ENCODE data around the gene PASK. TPM values are rescaled to one million over a fixed set of nuclear protein-coding genes. Genes with fewer than 3 reads are reported as not detected.

Gene PASK
- total RNA-seq, 1 experiment from 2014 or later: 45.8 TPM

GRCh38 chr2:241108271-241109209 lies 40.7 kb downstream of the PASK start:
- Histone ChIP-seq H2AFZ (ENCODE audit: low read depth, low read length, poor library complexity, severe bottlenecking) (no peak overlapping the region), H3K27ac (ENCODE audit: low read depth, low read length) (no peak overlapping the region; the same call in 1 of the 2 replicates), H3K9ac (ENCODE audit: low read length) (no peak overlapping the region), H3K36me3 (ENCODE audit: control insufficient read depth in 1 of 2, insufficient read depth in 2 of 2, low read length in 2 of 2) (peaks cover 0 to 4% of the 10 kb centered on the region in 2 experiments; a peak in 1 of 4 replicates), H3K9me2 (ENCODE audit: insufficient read depth) (no peaks in the 10 kb centered on the region), H3K27me3 (ENCODE audit: insufficient read depth, low read length) (no peaks in the 10 kb centered on the region), H3K79me2 (ENCODE audit: insufficient read depth, low read length) (no peaks in the 10 kb centered on the region), H3K9me3 (ENCODE audit: control insufficient read depth in 1 of 2, insufficient read depth in 1 of 2, low read depth in 1 of 2, low read length in 2 of 2) (no peaks in the 10 kb centered on the region), H4K20me1 (ENCODE audit: insufficient read depth) (no peaks in the 10 kb centered on the region), H3K4me1 (ENCODE audit: control insufficient read depth in 1 of 2, insufficient read depth in 2 of 2, low read length in 2 of 2) (peaks cover 1 to 2% of the 10 kb centered on the region in 2 experiments; a peak in 3 of 4 replicates), H3K4me3 (replicated peaks in 1 of 2; ENCODE audit: low read depth in 1 of 2, low read length in 2 of 2) (no peak overlapping the region), H3K4me2 (ENCODE audit: low read length) (no peak overlapping the region)
- DNase-seq (ENCODE audit: low read depth, low spot score) (no peak), ATAC-seq (no peak)
- intact Hi-C loops (cut with micrococcal nuclease): no loop called here
- no peak for TF ChIP-seq POLR2AphosphoS5 (IDR thresholded peaks at IDR 0.05; ENCODE audit: low read depth, low read length)
- ChIA-PET CTCF (no interaction called here), POLR2A (no interaction called here), RAD21 (ENCODE audit: low non-redundant PET in 1 of 2, low total read pairs in 2 of 2, uncharacterized antibody in 2 of 2, unreplicated experiment in 2 of 2) (no interaction called here)
- BruUV-seq (replicated peaks): no TSS peak

DNA sequence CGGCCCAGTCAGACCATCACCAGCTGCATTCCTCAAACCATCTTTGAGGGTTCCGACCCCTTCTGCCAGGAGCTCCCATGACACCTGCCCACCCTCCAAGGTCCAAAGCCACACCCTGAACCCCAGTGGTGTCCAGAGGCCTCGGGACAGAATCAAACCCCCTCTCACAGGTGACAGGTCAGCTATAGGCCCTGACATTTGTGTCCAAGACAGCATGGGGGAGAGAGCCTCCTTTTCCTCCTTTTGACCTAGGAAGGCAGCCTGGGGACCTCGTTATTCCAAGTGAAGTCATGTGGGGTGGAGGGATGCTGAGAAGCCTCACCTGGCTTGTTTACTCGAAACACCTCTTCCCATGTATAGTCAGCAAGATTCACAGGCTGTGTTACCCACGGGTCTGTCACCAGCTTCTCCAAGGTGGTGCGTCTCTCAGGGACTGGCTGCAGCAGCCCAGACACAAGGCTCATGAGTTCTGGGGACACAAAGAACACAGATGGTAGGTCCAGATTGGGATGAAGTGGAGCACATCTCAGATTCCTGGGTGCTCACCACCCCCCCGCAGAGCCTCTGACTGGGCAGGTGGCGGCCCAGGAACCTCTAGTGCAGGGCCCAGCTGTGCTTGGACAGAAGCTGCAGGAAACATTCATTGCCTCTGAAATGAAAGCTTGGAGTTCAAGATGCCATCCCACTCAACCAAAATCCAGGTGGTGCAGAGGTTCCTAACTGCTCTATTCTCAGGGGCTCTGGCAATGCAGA lies 42.1 kb downstream of the PASK start:
- no TSS peak for BruUV-seq (replicated peaks)
- DNase-seq (ENCODE audit: low read depth, low spot score) (no peak), ATAC-seq (no peak)
- no peaks in the 10 kb centered on the region for H3K9me3 ChIP-seq (ENCODE audit: control insufficient read depth in 1 of 2, insufficient read depth in 1 of 2, low read depth in 1 of 2, low read length in 2 of 2)
- intact Hi-C loops (cut with micrococcal nuclease): no loop called here
- no peak overlapping the region for H3K27ac ChIP-seq (ENCODE audit: low read depth, low read length)
- no peak overlapping the region for H3K9ac ChIP-seq (ENCODE audit: low read length)
- no peaks in the 10 kb centered on the region for H3K27me3 ChIP-seq (ENCODE audit: insufficient read depth, low read length)
- H3K4me2 ChIP-seq (ENCODE audit: low read length): no peak overlapping the region
- ChIA-PET CTCF (no interaction called here), POLR2A (interaction anchor here (0.7 kb wide), 1 partner anchor 181 kb away, joined by 3 read pairs; no protein-coding TSS in a partner anchor), RAD21 (ENCODE audit: low non-redundant PET in 1 of 2, low total read pairs in 2 of 2, uncharacterized antibody in 2 of 2, unreplicated experiment in 2 of 2) (no interaction called here)
- no peaks in the 10 kb centered on the region for H3K9me2 ChIP-seq (ENCODE audit: insufficient read depth)
- no peak overlapping the region for H3K4me3 ChIP-seq (replicated peaks in 1 of 2; ENCODE audit: low read depth in 1 of 2, low read length in 2 of 2)
- peaks cover 0 to 4% of the 10 kb centered on the region in 2 experiments; a peak in 1 of 4 replicates for H3K36me3 ChIP-seq (ENCODE audit: control insufficient read depth in 1 of 2, insufficient read depth in 2 of 2, low read length in 2 of 2)
- H3K79me2 ChIP-seq (ENCODE audit: insufficient read depth, low read length): no peaks in the 10 kb centered on the region
- H4K20me1 ChIP-seq (ENCODE audit: insufficient read depth): no peaks in the 10 kb centered on the region
- no peak overlapping the region for H2AFZ ChIP-seq (ENCODE audit: low read depth, low read length, poor library complexity, severe bottlenecking)
- H3K4me1 ChIP-seq (ENCODE audit: control insufficient read depth in 1 of 2, insufficient read depth in 2 of 2, low read length in 2 of 2): peaks cover 5 to 8% of the 10 kb centered on the region in 2 experiments; a peak in 3 of 4 replicates
- TF ChIP-seq ELF1 (IDR thresholded peaks at IDR 0.05; ENCODE audit: borderline replicate concordance, low read depth) (no peak), REST (IDR thresholded peaks at IDR 0.05; ENCODE audit: low read depth) (no peak), SIN3A (IDR thresholded peaks at IDR 0.05; ENCODE audit: low read depth) (no peak), SRF (IDR thresholded peaks at IDR 0.05; ENCODE audit: low read depth) (no peak), YY1 (IDR thresholded peaks at IDR 0.05; ENCODE audit: extremely low read depth, insufficient replicate concordance, low read depth, low read length) (no peak), ZFX (IDR thresholded peaks at IDR 0.05) (no peak), EZH2 (IDR thresholded peaks at IDR 0.05) (no peak), SP1 (IDR thresholded peaks at IDR 0.05; ENCODE audit: low read depth) (no peak), POLR2AphosphoS5 (IDR thresholded peaks at IDR 0.05; ENCODE audit: low read depth, low read length) (no peak)
- TF ChIP-seq, protein P1, sequence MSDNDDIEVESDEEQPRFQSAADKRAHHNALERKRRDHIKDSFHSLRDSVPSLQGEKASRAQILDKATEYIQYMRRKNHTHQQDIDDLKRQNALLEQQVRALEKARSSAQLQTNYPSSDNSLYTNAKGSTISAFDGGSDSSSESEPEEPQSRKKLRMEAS (IDR thresholded peaks at IDR 0.05): no peak
- TF ChIP-seq, protein P2, sequence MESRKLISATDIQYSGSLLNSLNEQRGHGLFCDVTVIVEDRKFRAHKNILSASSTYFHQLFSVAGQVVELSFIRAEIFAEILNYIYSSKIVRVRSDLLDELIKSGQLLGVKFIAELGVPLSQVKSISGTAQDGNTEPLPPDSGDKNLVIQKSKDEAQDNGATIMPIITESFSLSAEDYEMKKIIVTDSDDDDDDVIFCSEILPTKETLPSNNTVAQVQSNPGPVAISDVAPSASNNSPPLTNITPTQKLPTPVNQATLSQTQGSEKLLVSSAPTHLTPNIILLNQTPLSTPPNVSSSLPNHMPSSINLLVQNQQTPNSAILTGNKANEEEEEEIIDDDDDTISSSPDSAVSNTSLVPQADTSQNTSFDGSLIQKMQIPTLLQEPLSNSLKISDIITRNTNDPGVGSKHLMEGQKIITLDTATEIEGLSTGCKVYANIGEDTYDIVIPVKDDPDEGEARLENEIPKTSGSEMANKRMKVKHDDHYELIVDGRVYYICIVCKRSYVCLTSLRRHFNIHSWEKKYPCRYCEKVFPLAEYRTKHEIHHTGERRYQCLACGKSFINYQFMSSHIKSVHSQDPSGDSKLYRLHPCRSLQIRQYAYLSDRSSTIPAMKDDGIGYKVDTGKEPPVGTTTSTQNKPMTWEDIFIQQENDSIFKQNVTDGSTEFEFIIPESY (IDR thresholded peaks at IDR 0.05; ENCODE audit: extremely low read depth, insufficient replicate concordance, low read length): no peak

All from HCT116 (cell line).